SU-DHL-6 (cell line): ENCODE measurements around the gene AQP12B.

Source experiments
- CTCF ChIP-seq: fragments of 200-600 bp; sonication (generic); IDR thresholded peaks from one replicate; pipeline ENCODE4 v1.5.1; 2017; ENCODE audit warnings: antibody characterized with exemption, mild to moderate bottlenecking, low read length, moderate library complexity; ENCODE audit not compliant: insufficient read depth, poor library complexity, severe bottlenecking
- EZH2phosphoT487 ChIP-seq: fragments of 200-600 bp; sonication (generic), shearing (Covaris generic); conservative IDR thresholded peaks from 2 replicates; pipeline ENCODE4 v1.6.1; 2018; ENCODE audit warnings: mild to moderate bottlenecking, antibody characterized with exemption, low read length, moderate library complexity, mixed read lengths

- TF ChIP-seq CTCF (no peak), EZH2phosphoT487 (no peak)
Observed at GRCh38 chr2:240632306-240632721, 50.4 kb downstream of the AQP12B start.
